ENCODE measurements around the gene LACTB.

LACTB gene

DNA sequence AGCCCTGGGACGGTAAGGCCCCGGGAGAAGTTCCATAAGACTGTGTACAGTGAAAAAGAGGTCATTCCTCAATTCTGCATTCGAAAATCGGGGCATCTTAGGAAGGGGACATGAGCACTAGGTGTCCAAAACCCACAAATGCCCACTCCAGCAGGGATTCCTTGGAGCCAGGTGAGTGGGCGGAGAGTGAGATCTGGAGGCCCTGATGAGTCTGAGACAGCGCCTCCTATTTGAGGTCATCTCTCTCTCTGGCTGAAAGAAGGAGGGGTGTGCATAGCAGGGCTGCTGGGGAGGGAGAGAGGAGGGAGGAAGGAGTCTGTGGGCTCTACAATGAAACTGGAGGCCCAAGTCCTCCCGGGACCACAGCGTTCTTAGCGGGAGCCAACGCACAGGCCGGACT, 38.1 kb upstream of the LACTB start:
- FAIRE-seq (no peak), DNase-seq (ENCODE audit: insufficient read length, low spot score) (no peak)
- TF ChIP-seq, protein P1, sequence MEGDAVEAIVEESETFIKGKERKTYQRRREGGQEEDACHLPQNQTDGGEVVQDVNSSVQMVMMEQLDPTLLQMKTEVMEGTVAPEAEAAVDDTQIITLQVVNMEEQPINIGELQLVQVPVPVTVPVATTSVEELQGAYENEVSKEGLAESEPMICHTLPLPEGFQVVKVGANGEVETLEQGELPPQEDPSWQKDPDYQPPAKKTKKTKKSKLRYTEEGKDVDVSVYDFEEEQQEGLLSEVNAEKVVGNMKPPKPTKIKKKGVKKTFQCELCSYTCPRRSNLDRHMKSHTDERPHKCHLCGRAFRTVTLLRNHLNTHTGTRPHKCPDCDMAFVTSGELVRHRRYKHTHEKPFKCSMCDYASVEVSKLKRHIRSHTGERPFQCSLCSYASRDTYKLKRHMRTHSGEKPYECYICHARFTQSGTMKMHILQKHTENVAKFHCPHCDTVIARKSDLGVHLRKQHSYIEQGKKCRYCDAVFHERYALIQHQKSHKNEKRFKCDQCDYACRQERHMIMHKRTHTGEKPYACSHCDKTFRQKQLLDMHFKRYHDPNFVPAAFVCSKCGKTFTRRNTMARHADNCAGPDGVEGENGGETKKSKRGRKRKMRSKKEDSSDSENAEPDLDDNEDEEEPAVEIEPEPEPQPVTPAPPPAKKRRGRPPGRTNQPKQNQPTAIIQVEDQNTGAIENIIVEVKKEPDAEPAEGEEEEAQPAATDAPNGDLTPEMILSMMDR (IDR thresholded peaks at IDR 0.05; ENCODE audit: insufficient read depth, missing control alignments): no peak

DNA sequence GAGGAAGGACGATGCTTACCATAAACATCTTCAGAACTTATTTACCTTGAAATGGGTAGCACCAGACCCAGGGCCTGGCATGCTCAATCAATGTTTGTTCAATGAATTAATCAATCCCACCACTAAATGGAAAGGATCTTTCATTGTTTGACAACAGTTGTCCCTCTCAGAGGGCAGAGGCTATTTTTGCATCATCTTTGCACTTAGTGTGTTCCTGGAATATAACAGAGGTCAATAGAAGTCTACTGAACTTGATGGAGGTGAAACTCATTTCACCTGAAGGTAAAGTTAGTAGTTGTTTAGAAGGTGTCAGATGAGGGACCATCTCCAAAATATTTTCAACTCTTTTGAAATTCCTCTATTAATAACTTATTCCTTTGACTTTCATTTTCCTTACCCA, 36.9 kb upstream of the LACTB start:
- FAIRE-seq (no peak), DNase-seq (ENCODE audit: insufficient read length, low spot score) (no peak)
- TF ChIP-seq, protein P1 (IDR thresholded peaks at IDR 0.05; ENCODE audit: insufficient read depth, missing control alignments): no peak

DNA sequence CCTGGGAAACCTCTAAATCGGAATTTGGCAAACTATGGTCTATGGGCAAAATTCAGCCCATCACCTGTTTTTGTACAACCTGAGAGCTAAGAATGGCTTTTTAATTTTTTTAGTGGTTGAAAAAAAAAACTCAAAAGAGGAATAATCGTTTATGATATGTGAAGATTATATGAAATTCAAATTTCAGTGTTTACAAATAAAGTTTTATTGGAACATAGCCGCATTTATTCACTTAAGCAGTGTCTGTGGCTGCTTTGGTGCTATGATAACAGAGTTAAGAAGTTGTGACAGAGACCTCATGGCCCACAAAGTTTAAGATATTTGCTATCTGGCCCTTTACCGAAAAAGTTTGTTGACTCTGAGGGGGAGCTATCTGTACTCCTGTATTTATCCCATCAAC, 36.4 kb upstream of the LACTB start:
- FAIRE-seq (no peak), DNase-seq (ENCODE audit: insufficient read length, low spot score) (no peak)
- TF ChIP-seq, protein P1 (IDR thresholded peaks at IDR 0.05; ENCODE audit: insufficient read depth, missing control alignments): no peak

DNA sequence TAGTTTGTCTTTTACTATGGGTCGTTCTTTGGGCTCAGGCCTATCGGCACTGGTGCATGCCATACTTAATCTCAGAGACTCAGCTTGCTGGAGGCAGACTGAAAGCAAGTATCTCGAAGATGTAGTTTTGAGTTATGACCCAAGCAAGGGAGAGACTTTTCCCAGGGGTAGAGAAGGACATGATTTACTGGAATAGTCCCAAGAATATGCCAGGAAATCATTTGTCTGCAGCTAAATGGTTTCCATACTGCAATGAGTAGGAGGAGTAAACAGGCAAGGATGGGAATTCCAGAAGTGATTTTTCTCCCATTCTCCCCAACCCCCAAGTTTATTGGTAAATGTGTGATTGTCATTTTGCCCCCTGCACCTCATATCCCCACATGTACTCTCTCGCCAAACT, 35.4 kb upstream of the LACTB start:
- TF ChIP-seq, protein P1 (IDR thresholded peaks at IDR 0.05; ENCODE audit: insufficient read depth, missing control alignments): no peak
- FAIRE-seq: no peak
- DNase-seq (ENCODE audit: insufficient read length, low spot score): no peak

DNA sequence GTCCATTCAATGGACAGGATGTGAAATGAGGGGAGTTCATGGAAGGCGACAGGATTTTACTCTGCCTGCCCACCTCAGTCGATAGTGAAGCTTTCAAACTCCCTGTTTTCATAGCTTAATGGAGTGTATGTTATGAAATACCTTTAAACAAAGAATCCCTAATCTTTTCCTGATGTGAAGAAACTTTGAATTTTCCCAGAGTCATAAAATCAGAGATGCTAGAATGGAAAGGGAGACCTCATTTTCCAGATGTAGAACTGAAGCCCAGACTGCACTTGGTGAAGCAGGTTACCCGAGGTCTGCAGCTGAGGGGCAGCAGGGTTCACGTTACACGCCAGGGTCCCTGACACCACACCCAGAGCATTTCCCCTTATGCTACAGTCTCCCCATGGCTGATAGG, 34.7 kb upstream of the LACTB start:
- FAIRE-seq (no peak), DNase-seq (ENCODE audit: insufficient read length, low spot score) (no peak)
- TF ChIP-seq, protein P1 (IDR thresholded peaks at IDR 0.05; ENCODE audit: insufficient read depth, missing control alignments): no peak

DNA sequence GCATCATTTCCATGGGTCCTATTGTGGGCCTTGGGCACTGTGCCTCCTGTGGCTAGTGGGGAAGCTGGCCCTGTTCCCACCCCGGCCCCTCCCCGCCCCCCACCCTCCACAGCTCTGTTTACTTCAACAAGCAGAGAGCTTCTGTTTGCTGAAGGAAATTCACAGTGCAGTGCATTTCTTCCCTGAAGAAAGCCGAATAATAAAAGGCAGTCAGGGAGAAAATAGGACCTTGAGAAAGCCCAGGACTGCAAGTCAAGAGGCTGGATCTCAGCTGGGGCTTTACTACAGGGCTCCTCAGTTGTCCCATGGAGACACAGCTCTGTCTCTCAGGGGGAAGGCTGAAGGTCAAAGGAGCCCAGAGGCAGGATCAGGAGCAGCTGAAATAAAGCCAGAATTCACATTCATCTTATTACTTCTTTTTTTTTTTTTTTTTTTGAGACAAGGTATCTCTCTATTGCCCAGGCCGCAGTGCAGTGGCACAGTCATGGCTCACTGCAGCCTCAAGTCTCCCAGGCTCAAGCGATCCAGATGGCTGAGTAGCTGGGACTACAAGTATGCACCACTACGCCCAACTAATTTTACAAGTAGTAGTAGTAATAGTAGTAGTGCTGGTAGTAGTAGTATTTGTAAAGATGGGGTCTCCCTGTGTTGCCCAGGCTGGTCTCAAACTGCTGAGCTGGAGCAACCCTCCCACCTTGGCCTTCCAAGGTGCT, 33.0 kb upstream of the LACTB start:
- TF ChIP-seq, protein P1 (IDR thresholded peaks at IDR 0.05; ENCODE audit: insufficient read depth, missing control alignments): no peak
- DNase-seq (ENCODE audit: insufficient read length, low spot score) (no peak), FAIRE-seq (no peak)

DNA sequence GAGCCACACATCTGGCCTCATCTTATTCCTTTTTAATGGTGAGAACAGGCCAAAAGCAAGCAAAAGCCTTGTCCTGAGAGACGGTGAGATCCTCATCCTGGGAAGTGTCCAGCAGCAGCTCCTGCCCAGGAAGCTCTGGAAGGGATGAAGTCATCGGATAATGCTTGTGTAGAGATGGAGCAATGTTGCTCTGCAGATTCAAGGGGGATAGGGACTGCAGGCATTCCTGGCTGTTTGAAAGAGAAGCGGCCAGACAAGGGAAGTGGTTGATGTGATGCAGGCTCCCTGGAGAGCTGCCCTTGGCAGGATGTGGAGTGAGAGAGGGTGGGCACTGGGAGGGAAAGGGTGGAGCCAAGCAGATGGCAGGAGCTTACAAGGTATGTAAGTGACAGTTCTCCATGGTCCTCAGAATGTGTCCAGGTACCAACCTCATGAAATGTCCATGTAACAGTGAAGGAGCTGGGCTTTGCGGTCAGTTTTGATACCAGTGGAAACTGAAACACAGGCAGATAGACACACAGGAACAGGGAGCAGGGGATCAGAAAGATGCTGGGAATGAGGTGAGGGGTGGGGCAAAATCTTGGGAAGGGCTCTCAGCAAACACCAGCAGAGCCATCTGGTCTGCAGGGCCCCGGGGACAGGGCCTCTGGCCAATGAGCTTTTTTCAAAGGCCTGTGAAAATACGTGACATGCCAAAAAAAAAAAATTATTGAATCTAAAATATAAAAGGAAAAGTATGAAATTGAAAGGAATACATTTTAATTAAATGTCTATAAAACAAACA, 32.2 kb upstream of the LACTB start:
- TF ChIP-seq, protein P1 (IDR thresholded peaks at IDR 0.05; ENCODE audit: insufficient read depth, missing control alignments): no peak
- DNase-seq (ENCODE audit: insufficient read length, low spot score): no peak
- FAIRE-seq: no peak
